ENCODE data around the gene CEP72.

DNA sequence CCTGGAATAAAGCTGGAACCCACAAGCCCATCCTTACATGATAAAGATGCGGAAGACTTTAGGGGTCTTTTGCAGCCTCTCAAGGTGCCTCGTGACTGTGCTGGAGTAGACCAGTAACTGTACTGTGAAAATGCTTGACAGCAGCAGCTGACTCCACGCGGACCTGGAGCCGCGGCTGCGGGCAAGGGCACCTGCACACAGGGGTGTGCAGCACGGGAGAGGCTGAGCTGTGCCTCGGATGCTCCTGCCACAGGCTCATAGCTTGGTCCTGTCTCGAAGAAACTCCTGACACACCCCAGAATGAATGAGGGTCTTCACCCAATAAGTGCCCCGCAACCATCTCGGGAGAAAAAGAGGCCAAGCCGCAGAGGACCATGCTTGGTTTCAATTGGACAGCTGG lies 40.3 kb upstream of the CEP72 start:
- TF ChIP-seq, protein P1, sequence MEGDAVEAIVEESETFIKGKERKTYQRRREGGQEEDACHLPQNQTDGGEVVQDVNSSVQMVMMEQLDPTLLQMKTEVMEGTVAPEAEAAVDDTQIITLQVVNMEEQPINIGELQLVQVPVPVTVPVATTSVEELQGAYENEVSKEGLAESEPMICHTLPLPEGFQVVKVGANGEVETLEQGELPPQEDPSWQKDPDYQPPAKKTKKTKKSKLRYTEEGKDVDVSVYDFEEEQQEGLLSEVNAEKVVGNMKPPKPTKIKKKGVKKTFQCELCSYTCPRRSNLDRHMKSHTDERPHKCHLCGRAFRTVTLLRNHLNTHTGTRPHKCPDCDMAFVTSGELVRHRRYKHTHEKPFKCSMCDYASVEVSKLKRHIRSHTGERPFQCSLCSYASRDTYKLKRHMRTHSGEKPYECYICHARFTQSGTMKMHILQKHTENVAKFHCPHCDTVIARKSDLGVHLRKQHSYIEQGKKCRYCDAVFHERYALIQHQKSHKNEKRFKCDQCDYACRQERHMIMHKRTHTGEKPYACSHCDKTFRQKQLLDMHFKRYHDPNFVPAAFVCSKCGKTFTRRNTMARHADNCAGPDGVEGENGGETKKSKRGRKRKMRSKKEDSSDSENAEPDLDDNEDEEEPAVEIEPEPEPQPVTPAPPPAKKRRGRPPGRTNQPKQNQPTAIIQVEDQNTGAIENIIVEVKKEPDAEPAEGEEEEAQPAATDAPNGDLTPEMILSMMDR (IDR thresholded peaks at IDR 0.05; ENCODE audit: low read depth, low read length, missing input control), result no peak
- TF ChIP-seq TAF1 (conservative IDR thresholded peaks at IDR 0.05) (no peak), RAD21 (IDR thresholded peaks at IDR 0.05) (no peak), JUND (IDR thresholded peaks at IDR 0.05) (no peak), RXRA (IDR thresholded peaks at IDR 0.05) (no peak), EGR1 (IDR thresholded peaks at IDR 0.05; ENCODE audit: low read depth in 2 of 2) (no peak), FOXA1 (IDR thresholded peaks at IDR 0.05) (no peak), GABPA (IDR thresholded peaks at IDR 0.05 in 1 of 2, conservative IDR thresholded peaks at IDR 0.05 in 1 of 2) (no peak), SP1 (IDR thresholded peaks at IDR 0.05) (no peak), HNF4G (IDR thresholded peaks at IDR 0.05) (no peak)
- TF ChIP-seq, protein P2, sequence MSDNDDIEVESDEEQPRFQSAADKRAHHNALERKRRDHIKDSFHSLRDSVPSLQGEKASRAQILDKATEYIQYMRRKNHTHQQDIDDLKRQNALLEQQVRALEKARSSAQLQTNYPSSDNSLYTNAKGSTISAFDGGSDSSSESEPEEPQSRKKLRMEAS (IDR thresholded peaks at IDR 0.05), result no peak
- TF ChIP-seq, protein P3, sequence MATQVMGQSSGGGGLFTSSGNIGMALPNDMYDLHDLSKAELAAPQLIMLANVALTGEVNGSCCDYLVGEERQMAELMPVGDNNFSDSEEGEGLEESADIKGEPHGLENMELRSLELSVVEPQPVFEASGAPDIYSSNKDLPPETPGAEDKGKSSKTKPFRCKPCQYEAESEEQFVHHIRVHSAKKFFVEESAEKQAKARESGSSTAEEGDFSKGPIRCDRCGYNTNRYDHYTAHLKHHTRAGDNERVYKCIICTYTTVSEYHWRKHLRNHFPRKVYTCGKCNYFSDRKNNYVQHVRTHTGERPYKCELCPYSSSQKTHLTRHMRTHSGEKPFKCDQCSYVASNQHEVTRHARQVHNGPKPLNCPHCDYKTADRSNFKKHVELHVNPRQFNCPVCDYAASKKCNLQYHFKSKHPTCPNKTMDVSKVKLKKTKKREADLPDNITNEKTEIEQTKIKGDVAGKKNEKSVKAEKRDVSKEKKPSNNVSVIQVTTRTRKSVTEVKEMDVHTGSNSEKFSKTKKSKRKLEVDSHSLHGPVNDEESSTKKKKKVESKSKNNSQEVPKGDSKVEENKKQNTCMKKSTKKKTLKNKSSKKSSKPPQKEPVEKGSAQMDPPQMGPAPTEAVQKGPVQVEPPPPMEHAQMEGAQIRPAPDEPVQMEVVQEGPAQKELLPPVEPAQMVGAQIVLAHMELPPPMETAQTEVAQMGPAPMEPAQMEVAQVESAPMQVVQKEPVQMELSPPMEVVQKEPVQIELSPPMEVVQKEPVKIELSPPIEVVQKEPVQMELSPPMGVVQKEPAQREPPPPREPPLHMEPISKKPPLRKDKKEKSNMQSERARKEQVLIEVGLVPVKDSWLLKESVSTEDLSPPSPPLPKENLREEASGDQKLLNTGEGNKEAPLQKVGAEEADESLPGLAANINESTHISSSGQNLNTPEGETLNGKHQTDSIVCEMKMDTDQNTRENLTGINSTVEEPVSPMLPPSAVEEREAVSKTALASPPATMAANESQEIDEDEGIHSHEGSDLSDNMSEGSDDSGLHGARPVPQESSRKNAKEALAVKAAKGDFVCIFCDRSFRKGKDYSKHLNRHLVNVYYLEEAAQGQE (IDR thresholded peaks at IDR 0.05), result no peak
- TF ChIP-seq, protein P4, sequence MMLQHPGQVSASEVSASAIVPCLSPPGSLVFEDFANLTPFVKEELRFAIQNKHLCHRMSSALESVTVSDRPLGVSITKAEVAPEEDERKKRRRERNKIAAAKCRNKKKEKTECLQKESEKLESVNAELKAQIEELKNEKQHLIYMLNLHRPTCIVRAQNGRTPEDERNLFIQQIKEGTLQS (IDR thresholded peaks at IDR 0.05), result no peak
- TF ChIP-seq, protein P5, sequence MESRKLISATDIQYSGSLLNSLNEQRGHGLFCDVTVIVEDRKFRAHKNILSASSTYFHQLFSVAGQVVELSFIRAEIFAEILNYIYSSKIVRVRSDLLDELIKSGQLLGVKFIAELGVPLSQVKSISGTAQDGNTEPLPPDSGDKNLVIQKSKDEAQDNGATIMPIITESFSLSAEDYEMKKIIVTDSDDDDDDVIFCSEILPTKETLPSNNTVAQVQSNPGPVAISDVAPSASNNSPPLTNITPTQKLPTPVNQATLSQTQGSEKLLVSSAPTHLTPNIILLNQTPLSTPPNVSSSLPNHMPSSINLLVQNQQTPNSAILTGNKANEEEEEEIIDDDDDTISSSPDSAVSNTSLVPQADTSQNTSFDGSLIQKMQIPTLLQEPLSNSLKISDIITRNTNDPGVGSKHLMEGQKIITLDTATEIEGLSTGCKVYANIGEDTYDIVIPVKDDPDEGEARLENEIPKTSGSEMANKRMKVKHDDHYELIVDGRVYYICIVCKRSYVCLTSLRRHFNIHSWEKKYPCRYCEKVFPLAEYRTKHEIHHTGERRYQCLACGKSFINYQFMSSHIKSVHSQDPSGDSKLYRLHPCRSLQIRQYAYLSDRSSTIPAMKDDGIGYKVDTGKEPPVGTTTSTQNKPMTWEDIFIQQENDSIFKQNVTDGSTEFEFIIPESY (IDR thresholded peaks at IDR 0.05), result no peak
